HepG2 (cell line): ENCODE data around the gene ANKRD13D. TPM values are rescaled to one million over a fixed set of nuclear protein-coding genes. Genes with fewer than 3 reads are reported as not detected.

Experiments used
- BHLHE40 ChIP-seq: IDR thresholded peaks from 2 replicates; pipeline ENCODE4 v1.6.1; 2011; ENCODE audit warnings: low read length, improper control_type of control experiment
- EHMT2 ChIP-seq: fragments of 200-600 bp; sonication (generic); IDR thresholded peaks from 2 replicates; pipeline ENCODE4 v1.7.0; 2017; ENCODE audit warnings: antibody characterized with exemption, low read depth, low read length, borderline replicate concordance
- HIVEP1 ChIP-seq: sonication (generic); formaldehyde crosslinking; IDR thresholded peaks from 2 replicates; pipeline ENCODE4 v1.4.0; 2020; ENCODE audit warnings: mild to moderate bottlenecking, missing genetic modification reagents
- NFATC3 ChIP-seq: sonication (generic); formaldehyde crosslinking; IDR thresholded peaks from 2 replicates; pipeline ENCODE4 v1.5.1; 2020; ENCODE audit warnings: mild to moderate bottlenecking, missing genetic modification reagents
- NFIB ChIP-seq: sonication (generic); formaldehyde crosslinking; IDR thresholded peaks from 2 replicates; pipeline ENCODE4 v1.9.0; 2021; ENCODE audit warnings: missing genetic modification reagents, mild to moderate bottlenecking, borderline replicate concordance
- POLR2AphosphoS5 ChIP-seq: IDR thresholded peaks from 2 replicates; pipeline ENCODE4 v1.6.1; 2012; ENCODE audit warnings: low read depth, low read length
- RBFOX2 ChIP-seq: fragments of 200-400 bp; formaldehyde crosslinking; IDR thresholded peaks from 2 replicates; pipeline ENCODE4 v1.6.1; 2017; ENCODE audit warnings: low read depth, mild to moderate bottlenecking, low read length
- SMAD3 ChIP-seq: sonication (generic); formaldehyde crosslinking; IDR thresholded peaks from 2 replicates; pipeline ENCODE4 v1.4.0; 2020; ENCODE audit warnings: missing genetic modification reagents
- TEAD2 ChIP-seq: sonication (generic); formaldehyde crosslinking; IDR thresholded peaks from 2 replicates; pipeline ENCODE4 v1.9.0; 2021; ENCODE audit warnings: missing genetic modification reagents
- YEATS2 ChIP-seq: sonication (generic); formaldehyde crosslinking; IDR thresholded peaks from 2 replicates; pipeline ENCODE4 v1.4.0; 2020; ENCODE audit warnings: missing genetic modification reagents, borderline replicate concordance
- ZC3H13 ChIP-seq: sonication (generic); formaldehyde crosslinking; IDR thresholded peaks from 2 replicates; pipeline ENCODE4 v1.8.1; 2023; ENCODE audit warnings: mild to moderate bottlenecking, missing genetic modification reagents, moderate library complexity
- ZNF496 ChIP-seq: sonication (generic); formaldehyde crosslinking; IDR thresholded peaks from 2 replicates; pipeline ENCODE4 v1.8.1; 2023; ENCODE audit warnings: mild to moderate bottlenecking, moderate library complexity, missing genetic modification reagents; ENCODE audit not compliant: insufficient replicate concordance
- ZNF547 ChIP-seq: sonication (generic); formaldehyde crosslinking; IDR thresholded peaks from 2 replicates; pipeline ENCODE4 v1.5.1; 2020; ENCODE audit warnings: mild to moderate bottlenecking, missing genetic modification reagents
- ZNF549 ChIP-seq: sonication (generic); formaldehyde crosslinking; IDR thresholded peaks from 2 replicates; pipeline ENCODE4 v1.5.0; 2020; ENCODE audit warnings: missing genetic modification reagents
- ZNF678 ChIP-seq: sonication (generic); formaldehyde crosslinking; IDR thresholded peaks from 2 replicates; pipeline ENCODE4 v1.4.0; 2020; ENCODE audit warnings: mild to moderate bottlenecking, missing genetic modification reagents
- ZNF777 ChIP-seq: sonication (generic); formaldehyde crosslinking; IDR thresholded peaks from 2 replicates; pipeline ENCODE4 v1.4.0; 2020; ENCODE audit warnings: missing genetic modification reagents
- ZNF780A ChIP-seq: sonication (generic); formaldehyde crosslinking; IDR thresholded peaks from 2 replicates; pipeline ENCODE4 v1.8.0; 2022; ENCODE audit warnings: mild to moderate bottlenecking, missing genetic modification reagents, moderate library complexity
- polyA plus RNA-seq, 8 experiments: library from polyadenylated mRNA; depleted of rRNA in 3 of 8; stranded (reverse) in 7 of 8; unstranded in 1 of 8; fragments of >200 nt; fragmentation: Illumina TruSeq in 4 of 8; extraction: Trizol in 4 of 8; gene quantifications; 2 replicates each; pipeline versions ENCODE4 v1.2.1 to v1.2.3, GENCODE V29; 2011 to 2016; ENCODE audit warnings: low read depth in 4 of 8, missing spikeins in 1 of 8, mixed read lengths in 1 of 8; ENCODE audit not compliant: insufficient read depth in 1 of 8
- total RNA-seq, 5 experiments: library from RNA; depleted of rRNA; stranded (reverse); fragments of >200 nt; fragmentation: Illumina TruSeq; extraction: Trizol; gene quantifications; 2 replicates each; pipeline ENCODE4 v1.2.3, GENCODE V29; 2016; ENCODE audit warnings: low read depth in 1 of 5
- TF ChIP-seq, protein P1 (sequence below): sonication (generic); formaldehyde crosslinking; conservative IDR thresholded peaks from 2 replicates; pipeline ENCODE4 v1.4.0; 2020; ENCODE audit warnings: missing genetic modification reagents
- TF ChIP-seq, protein P2 (sequence below): fragments of 450-650 bp; IDR thresholded peaks from 2 replicates; pipeline ENCODE4 v1.6.1; 2017
- TF ChIP-seq, protein P3 (sequence below): sonication (generic); formaldehyde crosslinking; IDR thresholded peaks from 2 replicates; pipeline ENCODE4 v1.4.0; 2020; ENCODE audit warnings: missing genetic modification reagents, borderline replicate concordance
- TF ChIP-seq, protein P4 (sequence below): sonication (generic); formaldehyde crosslinking; IDR thresholded peaks from 2 replicates; pipeline ENCODE4 v1.4.0; 2020; ENCODE audit warnings: mild to moderate bottlenecking, missing genetic modification reagents

The ANKRD13D gene
- total and polyA plus RNA-seq, 2 of the 13 experiments (the other 11 are each of a cell fraction or from before 2014, with no cell fraction given): 18.6 to 27.3 TPM

DNA sequence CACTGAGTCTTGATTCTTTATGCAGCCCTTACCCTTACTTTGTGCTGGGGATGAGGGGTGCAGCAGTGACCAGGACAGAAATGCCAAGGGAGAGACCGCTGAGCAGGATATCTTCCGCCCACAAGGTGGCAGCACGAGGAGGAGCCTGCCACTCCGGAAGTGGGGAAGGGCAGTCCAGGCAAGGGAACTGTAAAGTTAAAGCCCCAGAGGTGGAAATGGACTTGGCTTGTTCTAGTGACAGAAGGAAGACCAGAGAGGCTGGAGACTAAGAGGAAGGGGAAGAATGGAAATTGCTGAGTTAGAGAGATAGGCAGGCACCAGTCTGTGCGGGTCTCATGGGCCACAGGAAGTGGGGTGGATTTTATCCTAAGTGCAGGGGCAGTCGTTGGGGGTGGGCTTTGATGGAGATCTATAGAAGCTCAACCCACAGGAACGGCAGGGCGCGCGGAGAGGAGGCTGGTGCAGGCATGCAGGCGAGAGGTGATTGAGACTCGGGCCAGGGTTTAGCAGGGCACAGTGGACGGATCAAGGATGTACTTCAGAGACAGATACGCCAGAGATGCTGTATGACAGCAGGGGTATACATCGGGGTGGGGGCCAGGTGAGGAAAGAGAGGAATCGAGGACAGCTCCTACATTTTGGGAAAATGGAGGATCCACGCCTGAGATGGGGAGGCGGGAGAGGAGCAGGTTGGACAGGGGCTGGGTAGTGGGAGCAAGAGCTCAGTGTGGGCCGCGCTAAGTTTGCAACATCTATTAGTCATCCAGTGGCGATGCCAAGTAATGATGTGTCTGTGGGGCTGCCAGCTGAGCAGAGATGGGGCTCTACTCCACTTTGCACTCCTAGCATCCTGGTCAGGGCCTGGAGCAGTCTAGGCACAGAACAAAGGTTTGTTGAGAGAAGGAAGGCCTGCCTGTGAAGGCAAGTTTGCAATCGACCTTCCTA lies 26.1 kb upstream of the ANKRD13D start (continued):
- TF ChIP-seq NFATC3 (CRISPR knock-in tag) (no peak), ZNF777 (CRISPR knock-in tag) (no peak), SMAD3 (CRISPR knock-in tag) (no peak), ZNF547 (CRISPR knock-in tag) (no peak), ZNF780A (CRISPR knock-in tag) (no peak), ZC3H13 (CRISPR knock-in tag) (peak; percentile 39; the same call in 1 of the 2 replicates), ZNF496 (no peak), NFIB (no peak), EHMT2 (no peak), BHLHE40 (no peak), RBFOX2 (no peak), ZNF549 (CRISPR knock-in tag) (no peak), ZNF678 (CRISPR knock-in tag) (no peak), HIVEP1 (CRISPR knock-in tag) (no peak), POLR2AphosphoS5 (no peak), YEATS2 (CRISPR knock-in tag) (0 out of 2 replicates have a peak, but pooled peaks have one; percentile 13), TEAD2 (CRISPR knock-in tag) (no peak)
- TF ChIP-seq, protein P1, sequence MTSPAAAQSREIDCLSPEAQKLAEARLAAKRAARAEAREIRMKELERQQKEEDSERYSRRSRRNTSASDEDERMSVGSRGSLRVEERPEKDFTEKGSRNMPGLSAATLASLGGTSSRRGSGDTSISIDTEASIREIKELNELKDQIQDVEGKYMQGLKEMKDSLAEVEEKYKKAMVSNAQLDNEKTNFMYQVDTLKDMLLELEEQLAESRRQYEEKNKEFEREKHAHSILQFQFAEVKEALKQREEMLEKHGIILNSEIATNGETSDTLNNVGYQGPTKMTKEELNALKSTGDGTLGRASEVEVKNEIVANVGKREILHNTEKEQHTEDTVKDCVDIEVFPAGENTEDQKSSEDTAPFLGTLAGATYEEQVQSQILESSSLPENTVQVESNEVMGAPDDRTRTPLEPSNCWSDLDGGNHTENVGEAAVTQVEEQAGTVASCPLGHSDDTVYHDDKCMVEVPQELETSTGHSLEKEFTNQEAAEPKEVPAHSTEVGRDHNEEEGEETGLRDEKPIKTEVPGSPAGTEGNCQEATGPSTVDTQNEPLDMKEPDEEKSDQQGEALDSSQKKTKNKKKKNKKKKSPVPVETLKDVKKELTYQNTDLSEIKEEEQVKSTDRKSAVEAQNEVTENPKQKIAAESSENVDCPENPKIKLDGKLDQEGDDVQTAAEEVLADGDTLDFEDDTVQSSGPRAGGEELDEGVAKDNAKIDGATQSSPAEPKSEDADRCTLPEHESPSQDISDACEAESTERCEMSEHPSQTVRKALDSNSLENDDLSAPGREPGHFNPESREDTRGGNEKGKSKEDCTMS (CRISPR knock-in tag): no peak
- TF ChIP-seq, protein P2, sequence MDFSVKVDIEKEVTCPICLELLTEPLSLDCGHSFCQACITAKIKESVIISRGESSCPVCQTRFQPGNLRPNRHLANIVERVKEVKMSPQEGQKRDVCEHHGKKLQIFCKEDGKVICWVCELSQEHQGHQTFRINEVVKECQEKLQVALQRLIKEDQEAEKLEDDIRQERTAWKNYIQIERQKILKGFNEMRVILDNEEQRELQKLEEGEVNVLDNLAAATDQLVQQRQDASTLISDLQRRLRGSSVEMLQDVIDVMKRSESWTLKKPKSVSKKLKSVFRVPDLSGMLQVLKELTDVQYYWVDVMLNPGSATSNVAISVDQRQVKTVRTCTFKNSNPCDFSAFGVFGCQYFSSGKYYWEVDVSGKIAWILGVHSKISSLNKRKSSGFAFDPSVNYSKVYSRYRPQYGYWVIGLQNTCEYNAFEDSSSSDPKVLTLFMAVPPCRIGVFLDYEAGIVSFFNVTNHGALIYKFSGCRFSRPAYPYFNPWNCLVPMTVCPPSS: no peak
- TF ChIP-seq, protein P3, sequence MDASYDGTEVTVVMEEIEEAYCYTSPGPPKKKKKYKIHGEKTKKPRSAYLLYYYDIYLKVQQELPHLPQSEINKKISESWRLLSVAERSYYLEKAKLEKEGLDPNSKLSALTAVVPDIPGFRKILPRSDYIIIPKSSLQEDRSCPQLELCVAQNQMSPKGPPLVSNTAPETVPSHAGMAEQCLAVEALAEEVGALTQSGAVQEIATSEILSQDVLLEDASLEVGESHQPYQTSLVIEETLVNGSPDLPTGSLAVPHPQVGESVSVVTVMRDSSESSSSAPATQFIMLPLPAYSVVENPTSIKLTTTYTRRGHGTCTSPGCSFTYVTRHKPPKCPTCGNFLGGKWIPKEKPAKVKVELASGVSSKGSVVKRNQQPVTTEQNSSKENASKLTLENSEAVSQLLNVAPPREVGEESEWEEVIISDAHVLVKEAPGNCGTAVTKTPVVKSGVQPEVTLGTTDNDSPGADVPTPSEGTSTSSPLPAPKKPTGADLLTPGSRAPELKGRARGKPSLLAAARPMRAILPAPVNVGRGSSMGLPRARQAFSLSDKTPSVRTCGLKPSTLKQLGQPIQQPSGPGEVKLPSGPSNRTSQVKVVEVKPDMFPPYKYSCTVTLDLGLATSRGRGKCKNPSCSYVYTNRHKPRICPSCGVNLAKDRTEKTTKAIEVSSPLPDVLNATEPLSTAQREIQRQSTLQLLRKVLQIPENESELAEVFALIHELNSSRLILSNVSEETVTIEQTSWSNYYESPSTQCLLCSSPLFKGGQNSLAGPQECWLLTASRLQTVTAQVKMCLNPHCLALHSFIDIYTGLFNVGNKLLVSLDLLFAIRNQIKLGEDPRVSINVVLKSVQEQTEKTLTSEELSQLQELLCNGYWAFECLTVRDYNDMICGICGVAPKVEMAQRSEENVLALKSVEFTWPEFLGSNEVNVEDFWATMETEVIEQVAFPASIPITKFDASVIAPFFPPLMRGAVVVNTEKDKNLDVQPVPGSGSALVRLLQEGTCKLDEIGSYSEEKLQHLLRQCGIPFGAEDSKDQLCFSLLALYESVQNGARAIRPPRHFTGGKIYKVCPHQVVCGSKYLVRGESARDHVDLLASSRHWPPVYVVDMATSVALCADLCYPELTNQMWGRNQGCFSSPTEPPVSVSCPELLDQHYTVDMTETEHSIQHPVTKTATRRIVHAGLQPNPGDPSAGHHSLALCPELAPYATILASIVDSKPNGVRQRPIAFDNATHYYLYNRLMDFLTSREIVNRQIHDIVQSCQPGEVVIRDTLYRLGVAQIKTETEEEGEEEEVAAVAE: no peak
- TF ChIP-seq, protein P4, sequence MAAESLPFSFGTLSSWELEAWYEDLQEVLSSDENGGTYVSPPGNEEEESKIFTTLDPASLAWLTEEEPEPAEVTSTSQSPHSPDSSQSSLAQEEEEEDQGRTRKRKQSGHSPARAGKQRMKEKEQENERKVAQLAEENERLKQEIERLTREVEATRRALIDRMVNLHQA: no peak
